OCI-LY7 (cell line): ENCODE data around the gene RXRB. TPM values are rescaled to one million over a fixed set of nuclear protein-coding genes. Genes with fewer than 3 reads are reported as not detected.

ENCODE experiments used
- BruUV-seq: library from RNA; stranded (reverse); fragments of 400-500 nt; replicated peaks from 2 replicates; lab custom pipeline; 2021; lab: Mats Ljungman, UMichigan
- CTCF ChIA-PET: fragments of 300-600 bp; sonication (Branson Sonifier 250); formaldehyde crosslinking; loops from one replicate; lab custom pipeline; 2022; ENCODE audit warnings: antibody characterized with exemption; ENCODE audit not compliant: unreplicated experiment; lab: Charles Lee
- POLR2A ChIA-PET: fragments of 300-600 bp; sonication (Branson Sonifier 250); formaldehyde crosslinking; loops from one replicate; lab custom pipeline; 2022; ENCODE audit warnings: antibody characterized with exemption; lab: Charles Lee
- DNase-seq: peaks from one replicate; pipeline ENCODE4 v3.0.0-alpha.2; 2015; ENCODE audit warnings: low spot score
- H2AFZ ChIP-seq: fragments of 200-600 bp; sonication (generic), shearing (Covaris generic); 2 replicates; pipeline ENCODE4 v1.6.1; 2014; ENCODE audit warnings: mild to moderate bottlenecking, antibody characterized with exemption, low read length, moderate library complexity
- H3K27ac ChIP-seq: fragments of 200-600 bp; sonication (generic); 2 replicates; pipeline ENCODE4 v1.5.1; 2014; ENCODE audit warnings: mixed run types, low read depth, mild to moderate bottlenecking, moderate library complexity, low read length, inconsistent platforms; ENCODE audit not compliant: poor library complexity, severe bottlenecking
- H3K36me3 ChIP-seq: fragments of 200-600 bp; sonication (generic); 2 replicates; pipeline ENCODE4 v1.6.1; 2014; ENCODE audit warnings: mild to moderate bottlenecking, antibody characterized with exemption, low read length, moderate library complexity, mixed read lengths; ENCODE audit not compliant: insufficient read depth
- H3K4me1 ChIP-seq: fragments of 200-600 bp; sonication (generic); 2 replicates; pipeline ENCODE4 v1.5.1; 2014; ENCODE audit warnings: mild to moderate bottlenecking, low read length; ENCODE audit not compliant: insufficient read depth, poor library complexity, severe bottlenecking
- H3K4me2 ChIP-seq: fragments of 200-600 bp; sonication (generic); 2 replicates; pipeline ENCODE4 v1.6.1; 2014; ENCODE audit warnings: mild to moderate bottlenecking, low read length
- H3K4me3 ChIP-seq: fragments of 200-600 bp; sonication (generic); 2 replicates; pipeline ENCODE4 v1.5.1; 2014; ENCODE audit warnings: mild to moderate bottlenecking, low read depth, low read length; ENCODE audit not compliant: poor library complexity, severe bottlenecking
- H3K79me2 ChIP-seq: fragments of 200-600 bp; sonication (generic); 2 replicates; pipeline ENCODE4 v1.6.1; 2016; ENCODE audit warnings: low read depth, mild to moderate bottlenecking, low read length, moderate library complexity, mixed read lengths; ENCODE audit not compliant: insufficient read depth
- H3K9me2 ChIP-seq: fragments of 200-600 bp; sonication (generic); 2 replicates; pipeline ENCODE4 v1.6.1; 2016; ENCODE audit warnings: mild to moderate bottlenecking, low read length, mixed read lengths; ENCODE audit not compliant: insufficient read depth
- H3K9me3 ChIP-seq: fragments of 200-600 bp; sonication (generic); 2 replicates; pipeline ENCODE4 v1.6.1; 2014; ENCODE audit warnings: mild to moderate bottlenecking, mixed run types, low read length, mixed read lengths
- H4K20me1 ChIP-seq: fragments of 200-600 bp; sonication (generic); 2 replicates; pipeline ENCODE4 v1.6.1; 2014; ENCODE audit warnings: mild to moderate bottlenecking, antibody characterized with exemption, low read length, moderate library complexity, mixed read lengths; ENCODE audit not compliant: insufficient read depth
- CTCF ChIP-seq: fragments of 200-600 bp; sonication (generic); conservative IDR thresholded peaks from 2 replicates; pipeline ENCODE4 v1.5.1; 2014; ENCODE audit warnings: mild to moderate bottlenecking, antibody characterized with exemption, low read length, moderate library complexity, mixed read lengths
- EZH2phosphoT487 ChIP-seq: fragments of 200-600 bp; sonication (generic); IDR thresholded peaks from 2 replicates; pipeline ENCODE4 v1.6.1; 2018; ENCODE audit warnings: low read depth, borderline replicate concordance, mild to moderate bottlenecking, mixed run types, antibody characterized with exemption, low read length, moderate library complexity, mixed read lengths
- intact Hi-C: fragments of 100-400 bp; cut with micrococcal nuclease; formaldehyde crosslinking; loops from one replicate; pipeline ENCODE4 v1.10.0; 2022; ENCODE audit not compliant: unreplicated experiment
- total RNA-seq, 2 experiments: library from RNA; depleted of rRNA in 1 of 2; stranded (reverse); fragments of >200 nt in 1 of 2; shearing (Covaris generic) in 1 of 2; gene quantifications; 2 replicates each; pipeline ENCODE4 v1.2.3, GENCODE V29; 2014 to 2022

Gene RXRB
- total RNA-seq, 2 experiments from 2014 or later: 32.5 to 47.3 TPM

DNA sequence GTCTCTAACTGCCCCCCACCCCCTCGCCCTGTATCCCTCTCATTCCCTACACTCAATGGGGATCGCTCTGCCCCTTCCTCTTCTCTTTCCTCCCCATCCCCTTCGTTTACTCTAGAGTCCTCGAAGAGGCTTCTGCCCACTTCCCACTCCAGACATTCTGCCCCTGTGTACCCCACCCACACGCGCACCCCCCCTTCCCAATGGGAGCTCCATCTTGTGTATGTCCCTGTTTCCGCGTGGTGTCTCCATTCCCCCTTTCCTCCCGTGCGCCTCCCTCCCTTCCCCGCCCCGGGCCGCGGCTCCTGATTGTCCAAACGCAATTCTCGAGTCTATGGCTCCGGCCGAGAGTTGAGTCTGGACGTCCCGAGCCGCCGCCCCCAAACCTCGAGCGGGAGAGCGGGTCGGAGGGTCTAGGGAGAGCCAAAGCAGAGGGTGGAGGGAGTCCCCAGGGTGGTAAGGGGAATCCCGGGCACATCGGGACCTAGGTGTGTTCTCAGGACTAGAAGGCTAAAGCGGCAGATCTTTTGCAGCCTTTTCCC, 7.2 kb upstream of the RXRB start:
- ChIA-PET CTCF (interaction anchor here (0.6 kb wide), 1 partner anchor 8 kb away, joined by 4 read pairs; no protein-coding TSS in a partner anchor), POLR2A (interaction anchor here (0.5 to 0.6 kb wide), 2 partner anchors 288 to 470 kb away, joined by 3 read pairs; no protein-coding TSS in a partner anchor)
- TF ChIP-seq CTCF (no peak), EZH2phosphoT487 (no peak)
- H3K27ac ChIP-seq: peak overlapping the region; percentile 47
- intact Hi-C loops: loop anchor here (10.0 kb wide), 1 partner anchor 207 kb away; the partner anchor contains the start of genes CUTA and PHF1
- BruUV-seq: TSS peak; percentile 95
- H3K36me3 ChIP-seq: peaks cover 23% of the 10 kb centered on the region
- peak overlapping the region; percentile 91 for H3K4me2 ChIP-seq
- H2AFZ ChIP-seq: peak overlapping the region; percentile 65
- no peaks in the 10 kb centered on the region for H3K9me2 ChIP-seq
- peak overlapping the region; percentile 90 for H3K4me3 ChIP-seq
- H3K79me2 ChIP-seq: peaks cover 6% of the 10 kb centered on the region; the same call in 1 of the 2 replicates
- peak; percentile 32 for DNase-seq
- H3K9me3 ChIP-seq: no peaks in the 10 kb centered on the region
- peaks cover 40% of the 10 kb centered on the region for H3K4me1 ChIP-seq
- no peaks in the 10 kb centered on the region for H4K20me1 ChIP-seq

DNA sequence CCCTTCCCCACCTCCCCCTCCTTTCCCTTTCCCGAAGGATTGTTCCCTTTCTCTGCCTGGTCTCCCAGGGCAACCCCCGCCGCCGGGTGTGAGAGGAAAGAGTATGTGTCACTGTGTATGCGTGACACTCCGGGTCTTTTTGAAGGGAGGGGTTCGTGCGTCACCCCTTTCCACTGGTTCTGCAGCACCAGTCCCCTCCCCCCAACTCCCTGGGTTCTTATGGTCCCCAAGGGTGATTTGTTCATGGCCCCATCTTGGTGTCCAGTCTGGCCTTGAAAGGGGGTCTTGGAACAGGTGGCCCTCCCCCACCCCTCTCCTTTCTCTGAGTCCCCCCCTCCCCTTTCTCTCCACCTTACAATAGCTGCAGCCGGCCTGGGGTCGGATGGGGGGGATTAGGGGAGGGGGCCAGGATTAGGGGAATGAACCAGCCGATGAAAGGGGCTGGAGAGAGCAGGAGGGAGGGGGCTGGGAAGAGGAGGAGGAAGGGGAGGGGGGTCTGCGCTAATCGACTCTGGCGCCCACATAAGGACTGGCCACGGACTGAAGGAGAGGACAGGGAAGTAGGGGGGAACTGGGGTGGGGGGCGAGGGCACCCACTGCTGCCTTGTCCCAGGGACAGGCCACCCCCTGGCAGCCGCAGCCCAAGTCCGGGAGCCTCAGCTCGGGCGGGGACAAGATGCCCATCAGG, 6.5 kb upstream of the RXRB start:
- Histone ChIP-seq H4K20me1 (no peaks in the 10 kb centered on the region), H3K4me3 (peak overlapping the region; percentile 90), H3K4me2 (peak overlapping the region; percentile 91), H3K36me3 (peaks cover 29% of the 10 kb centered on the region), H3K27ac (no peak overlapping the region), H3K9me3 (no peaks in the 10 kb centered on the region), H3K4me1 (peaks cover 45% of the 10 kb centered on the region), H3K79me2 (peaks cover 8% of the 10 kb centered on the region; the same call in 1 of the 2 replicates), H3K9me2 (no peaks in the 10 kb centered on the region), H2AFZ (no peak overlapping the region)
- ChIA-PET POLR2A (interaction anchor here (0.5 kb wide), 1 partner anchor 470 kb away, joined by 3 read pairs; no protein-coding TSS in a partner anchor), CTCF (no interaction called here)
- no TSS peak for BruUV-seq
- TF ChIP-seq CTCF (no peak), EZH2phosphoT487 (no peak)
- no peak for DNase-seq
- intact Hi-C loops: loop anchor here (10.0 kb wide), 1 partner anchor 208 kb away; the partner anchor contains the start of genes CUTA and PHF1
